Liver (tissue), 9 donors: ENCODE data around the gene HSPG2. TPM values are rescaled to one million over a fixed set of nuclear protein-coding genes. Genes with fewer than 3 reads are reported as not detected.
A peak's percentile ranks its signal among the peaks of the same experiment; 100 is the strongest.

Experiments used
- DNase-seq: peaks from one replicate; pipeline ENCODE4 v3.0.0-alpha.2; 2017; ENCODE audit warnings: low spot score
- H3K27ac ChIP-seq, 2 donors: one replicate each; pipeline ENCODE4 v1.7.0; 2013; ENCODE audit warnings: inconsistent platforms in 2 of 2, low read length in 2 of 2, control low read depth in 1 of 2, low read depth in 1 of 2, mild to moderate bottlenecking in 1 of 2
- H3K27me3 ChIP-seq, 4 donors: one replicate each; pipeline versions ENCODE4 v1.6.1 to v1.7.0; 2013; ENCODE audit warnings: low read length in 3 of 4, inconsistent platforms in 1 of 4, mild to moderate bottlenecking in 1 of 4, moderate library complexity in 1 of 4; ENCODE audit not compliant: control insufficient read depth in 4 of 4, insufficient read depth in 4 of 4
- H3K36me3 ChIP-seq, 4 donors: one replicate each; pipeline versions ENCODE4 v1.6.1 to v1.7.0; 2013; ENCODE audit warnings: low read length in 3 of 4, mild to moderate bottlenecking in 3 of 4, low read depth in 1 of 4, moderate library complexity in 1 of 4; ENCODE audit not compliant: control insufficient read depth in 4 of 4, insufficient read depth in 3 of 4
- H3K4me1 ChIP-seq, 4 donors: one replicate each; pipeline versions ENCODE4 v1.6.1 to v1.7.0; 2013; ENCODE audit warnings: low read length in 3 of 4, mild to moderate bottlenecking in 3 of 4, moderate library complexity in 1 of 4; ENCODE audit not compliant: control insufficient read depth in 4 of 4, insufficient read depth in 4 of 4
- H3K4me3 ChIP-seq, 3 donors: one replicate each; pipeline versions ENCODE4 v1.6.1 to v1.7.0; 2013; ENCODE audit warnings: low read length in 3 of 3, control low read depth in 1 of 3, low read depth in 1 of 3, mild to moderate bottlenecking in 1 of 3
- H3K9ac ChIP-seq, 2 donors: one replicate each; pipeline ENCODE4 v1.7.0; 2013; ENCODE audit warnings: low read length in 2 of 2, mild to moderate bottlenecking in 2 of 2, moderate library complexity in 2 of 2, control low read depth in 1 of 2, low read depth in 1 of 2
- H3K9me3 ChIP-seq, 4 donors: one replicate each; pipeline versions ENCODE4 v1.6.1 to v1.7.0; 2013; ENCODE audit warnings: low read length in 3 of 4; ENCODE audit not compliant: control insufficient read depth in 4 of 4
- ATF3 ChIP-seq: IDR thresholded peaks from 2 replicates; pipeline ENCODE4 v1.6.1; 2016; ENCODE audit warnings: antibody characterized with exemption
- CTCF ChIP-seq: fragments of 150-350 bp; IDR thresholded peaks from 2 replicates; pipeline ENCODE4 v1.5.1; 2017; ENCODE audit warnings: improper control_type of control experiment, low read depth, low read length; ENCODE audit not compliant: missing input control
- EGR1 ChIP-seq, 2 donors: IDR thresholded peaks; 2 replicates each; pipeline ENCODE4 v1.6.1; 2016 to 2018; ENCODE audit warnings: antibody characterized with exemption in 2 of 2, low read depth in 2 of 2
- FOXA1 ChIP-seq: IDR thresholded peaks from 2 replicates; pipeline ENCODE4 v1.6.1; 2016; ENCODE audit warnings: antibody characterized with exemption
- HNF4A ChIP-seq, 2 donors: conservative IDR thresholded peaks; 2 replicates each; pipeline ENCODE4 v1.6.1; 2016; ENCODE audit warnings: antibody characterized with exemption in 2 of 2, mild to moderate bottlenecking in 2 of 2
- NR2F2 ChIP-seq: IDR thresholded peaks from 2 replicates; pipeline ENCODE4 v1.6.1; 2016; ENCODE audit warnings: antibody characterized with exemption
- RAD21 ChIP-seq, 2 donors: IDR thresholded peaks; 2 replicates each; pipeline ENCODE4 v1.6.1; 2016; ENCODE audit warnings: antibody characterized with exemption in 2 of 2, mild to moderate bottlenecking in 2 of 2
- RXRA ChIP-seq, 2 donors: IDR thresholded peaks; 2 replicates each; pipeline ENCODE4 v1.6.1; 2017 to 2018; ENCODE audit warnings: antibody characterized with exemption in 2 of 2, mild to moderate bottlenecking in 1 of 2
- SP1 ChIP-seq: IDR thresholded peaks from 2 replicates; pipeline ENCODE4 v1.6.1; 2018; ENCODE audit warnings: antibody characterized with exemption, mild to moderate bottlenecking
- ZBTB33 ChIP-seq: IDR thresholded peaks from 2 replicates; pipeline ENCODE4 v1.6.1; 2016; ENCODE audit warnings: antibody characterized with exemption
- WGBS: extraction: QIAGEN DNeasy Blood & Tissue Kit; methylation state at CpG from one replicate; pipeline ENCODE4 v1.1.7; 2013; 5-methylcytosine and 5-hydroxymethylcytosine counted together
- polyA plus RNA-seq, 2 donors: library from polyadenylated mRNA; stranded (reverse) in 1 of 2; unstranded in 1 of 2; fragments of 200-250 nt in 1 of 2; fragments of >200 nt in 1 of 2; fragmentation: Nextera tagmentation in 1 of 2; extraction: Ambion mirVana in 1 of 2; gene quantifications; one replicate each; pipeline versions ENCODE4 v1.2.1 to v1.2.3, GENCODE V29; 2013 to 2015
- total RNA-seq, 2 donors: library from RNA; depleted of rRNA; stranded (reverse); fragments of >200 nt; gene quantifications; one replicate each; pipeline ENCODE4 v1.2.3, GENCODE V29; 2014
- donor health status: healthy.
- donor health status: healthy.
- donor health status: healthy.
- donor health status: healthy.
- donor health status: healthy.

The HSPG2 gene
- total and polyA plus RNA-seq, 4 donors: 5.6 to 43.9 (median 23.9) TPM

- Histone ChIP-seq H3K9ac (no peak overlapping the region), H3K36me3 (no peaks in the 10 kb centered on the region)
- DNase-seq: no peak
Measured at GRCh38 chr1:21898326-21899200, 38.5 kb downstream of the HSPG2 start.

GRCh38 chr1:21897844-21898243 is 39.3 kb downstream of the HSPG2 start:
- H3K9ac ChIP-seq: no peak overlapping the region
- TF ChIP-seq ZBTB33 (no peak), SP1 (no peak), ATF3 (no peak), EGR1 (IDR thresholded peaks at IDR 0.05; ENCODE audit: low read depth in 2 of 2) (no peak)
- DNase-seq: no peak
- no peaks in the 10 kb centered on the region for H3K9me3 ChIP-seq
- H3K4me1 ChIP-seq: peaks cover 0 to 21% (median 6%) of the 10 kb centered on the region in 4 donors
- no peaks in the 10 kb centered on the region for H3K36me3 ChIP-seq
- no peak overlapping the region for H3K27ac ChIP-seq
- no peaks in the 10 kb centered on the region for H3K27me3 ChIP-seq
- no peak overlapping the region for H3K4me3 ChIP-seq
- WGBS: 88% methylated on average over 4 of the region's 4 CpGs

More at GRCh38 chr1:21898326-21899200, 38.5 kb downstream of the HSPG2 start:
- WGBS: 81% methylated on average over 16 of the region's 16 CpGs
- TF ChIP-seq FOXA1 (no peak), RXRA (IDR thresholded peaks at IDR 0.05) (peak in 1 of 2 donors; percentile 27), CTCF (no peak), NR2F2 (peak; percentile 52)
- Histone ChIP-seq H3K4me3 (no peak overlapping the region), H3K9me3 (no peaks in the 10 kb centered on the region), H3K27me3 (no peaks in the 10 kb centered on the region), H3K27ac (peak overlapping the region in 1 of 2 donors; percentile 3), H3K4me1 (peaks cover 0 to 21% (median 8%) of the 10 kb centered on the region in 4 donors)

- Histone ChIP-seq H3K4me3 (no peak overlapping the region), H3K4me1 (peaks cover 0 to 15% (median 0%) of the 10 kb centered on the region in 4 donors), H3K36me3 (no peaks in the 10 kb centered on the region), H3K9ac (no peak overlapping the region), H3K27ac (no peak overlapping the region), H3K9me3 (no peaks in the 10 kb centered on the region), H3K27me3 (no peaks in the 10 kb centered on the region)
- WGBS: 71% methylated on average over 20 of the region's 20 CpGs
- peak; percentile 71 for DNase-seq
- TF ChIP-seq RXRA (IDR thresholded peaks at IDR 0.05): peak in 1 of 2 donors; percentile 34
- TF ChIP-seq HNF4A (conservative IDR thresholded peaks at IDR 0.05): no peak
- TF ChIP-seq RAD21 (IDR thresholded peaks at IDR 0.05): peak in 1 of 2 donors; percentile 35
Measured at GRCh38 chr1:21896652-21897532, 40.2 kb downstream of the HSPG2 start.
